DMS153 treated with DMSO at 0.1 percent for 48 hours (cell line): ENCODE results near the gene INPP5E.

Experiments used
- DNase-seq: peaks from one replicate; lab custom pipeline; 2025; ENCODE audit not compliant: unreplicated experiment; lab: John Stamatoyannopoulos, UW

INPP5E gene

GRCh38 chr9:136474021-136474640, 34.5 kb upstream of the INPP5E start:
- DNase-seq, result no peak

- no peak for DNase-seq
Observed at GRCh38 chr9:136473354-136473721, 33.7 kb upstream of the INPP5E start.

- no peak for DNase-seq
Observed at GRCh38 chr9:136472640-136473353, 33.2 kb upstream of the INPP5E start.

- DNase-seq, result no peak
Observed at GRCh38 chr9:136471802-136472487, 32.3 kb upstream of the INPP5E start.

- no peak for DNase-seq
Observed at GRCh38 chr9:136470792-136471469, 31.3 kb upstream of the INPP5E start.

GRCh38 chr9:136470356-136470755, 30.7 kb upstream of the INPP5E start:
- no peak for DNase-seq

- DNase-seq, result no peak
Observed at GRCh38 chr9:136467766-136468165, 28.1 kb upstream of the INPP5E start.

GRCh38 chr9:136466155-136466541, 26.5 kb upstream of the INPP5E start:
- no peak for DNase-seq

GRCh38 chr9:136465500-136466154, 26.0 kb upstream of the INPP5E start:
- DNase-seq, result no peak

GRCh38 chr9:136464241-136464640, 24.6 kb upstream of the INPP5E start:
- no peak for DNase-seq

GRCh38 chr9:136463578-136463977, 23.9 kb upstream of the INPP5E start:
- DNase-seq, result no peak

GRCh38 chr9:136462664-136463063, 23.0 kb upstream of the INPP5E start:
- DNase-seq, result no peak

- no peak for DNase-seq
Observed at GRCh38 chr9:136460772-136461325, 21.2 kb upstream of the INPP5E start.

- DNase-seq, result no peak
Observed at GRCh38 chr9:136459425-136459824, 19.8 kb upstream of the INPP5E start.

GRCh38 chr9:136457326-136457725, 17.7 kb upstream of the INPP5E start:
- DNase-seq, result no peak

GRCh38 chr9:136456258-136456657, 16.6 kb upstream of the INPP5E start:
- no peak for DNase-seq

- no peak for DNase-seq
Observed at GRCh38 chr9:136455043-136456002, 15.7 kb upstream of the INPP5E start.

GRCh38 chr9:136454026-136454796, 14.6 kb upstream of the INPP5E start:
- DNase-seq, result no peak

- no peak for DNase-seq
Observed at GRCh38 chr9:136453326-136453725, 13.7 kb upstream of the INPP5E start.
